ENCODE measurements around the gene CACNA1S.

The CACNA1S gene

DNA sequence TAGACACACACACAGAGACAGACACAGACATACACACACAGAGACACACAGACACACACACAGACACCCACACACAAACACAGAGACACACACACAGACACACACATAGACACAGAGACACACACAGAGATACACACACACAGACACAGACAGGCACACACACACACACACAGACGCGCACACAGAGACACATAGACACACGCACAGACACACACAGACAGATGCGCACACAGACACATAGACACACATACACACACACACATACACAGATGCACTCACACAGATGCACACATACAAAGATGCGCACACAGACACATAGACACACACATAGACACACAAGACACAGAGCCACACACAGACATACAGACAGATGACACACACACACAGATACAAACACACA lies 104.7 kb downstream of the CACNA1S start:
- no peak for DNase-seq

DNA sequence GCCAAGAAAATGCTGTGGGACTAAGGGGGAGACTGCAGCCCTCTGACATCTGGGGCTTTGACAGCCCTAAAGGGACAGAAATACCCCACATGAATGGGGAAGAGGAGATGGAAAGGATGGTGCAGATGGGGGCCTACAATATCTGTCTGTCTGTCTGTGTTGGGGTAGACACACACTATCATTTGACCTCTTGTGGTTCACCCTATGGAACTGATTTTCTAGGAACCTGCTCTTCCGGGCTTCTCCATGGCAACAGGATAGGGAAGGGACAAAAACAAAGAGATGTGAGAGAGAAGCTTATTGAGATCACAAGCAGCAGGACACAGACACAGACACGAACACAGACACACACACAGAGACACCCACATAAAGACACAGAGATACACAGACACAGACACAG lies 105.8 kb downstream of the CACNA1S start:
- no peak for DNase-seq

DNA sequence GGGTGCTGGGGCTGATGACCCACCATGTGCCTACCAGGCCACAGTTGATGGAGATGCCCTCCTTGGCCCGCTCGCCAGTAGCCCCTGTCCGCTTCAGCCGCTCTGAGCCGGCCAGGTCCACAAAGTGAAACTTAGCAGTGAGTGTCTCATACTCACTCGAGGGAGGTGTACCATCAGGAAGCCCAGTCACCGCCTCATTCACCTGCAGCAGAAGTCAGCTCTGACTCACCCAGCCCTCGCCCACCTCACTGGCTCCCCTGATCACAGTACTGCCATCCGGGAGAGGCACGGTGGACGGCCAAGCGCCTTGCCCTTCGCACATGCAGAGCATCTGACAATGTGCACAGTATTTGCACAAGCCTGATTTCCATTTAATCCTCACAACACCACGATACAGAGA lies 107.5 kb downstream of the CACNA1S start:
- no peak for DNase-seq

DNA sequence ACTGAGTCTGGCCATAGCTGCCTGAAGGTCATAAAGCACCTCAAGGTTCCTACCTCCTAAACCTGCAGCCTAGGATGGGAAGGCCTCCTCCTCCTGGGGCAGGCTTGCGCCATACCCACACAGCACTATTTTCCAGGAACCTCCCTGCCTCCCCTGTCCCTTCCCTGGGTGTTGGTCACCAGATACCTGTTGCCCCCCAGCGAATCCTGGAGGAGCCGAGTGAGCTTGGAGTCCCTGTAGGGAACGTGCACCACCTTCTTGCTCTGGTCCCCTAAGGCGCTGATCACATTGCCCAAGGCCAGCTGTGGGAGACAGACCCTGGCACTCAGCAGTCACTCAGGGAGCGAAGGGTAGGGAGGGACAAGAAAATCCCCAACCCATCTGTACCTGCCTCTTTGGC lies 108.1 kb downstream of the CACNA1S start:
- no peak for DNase-seq

DNA sequence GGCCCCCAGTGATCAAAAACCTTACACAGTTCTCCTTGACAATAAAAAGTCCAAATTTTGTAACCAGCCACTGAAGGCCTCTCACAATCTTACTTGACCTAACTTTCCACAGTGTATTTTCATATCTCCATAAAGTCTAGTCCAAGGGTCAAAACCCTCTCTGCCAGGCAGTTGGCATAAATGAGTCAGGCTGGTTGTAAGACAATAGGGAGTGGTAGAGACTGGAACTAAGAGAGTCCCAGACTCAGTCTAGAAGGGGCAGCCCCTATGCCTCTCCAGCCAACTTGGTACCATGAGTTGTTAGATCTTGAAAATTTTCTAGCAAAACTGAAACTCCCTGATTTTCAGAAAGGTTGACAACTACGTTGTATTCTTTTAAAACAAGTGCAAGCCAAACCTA lies 109.7 kb downstream of the CACNA1S start:
- DNase-seq = no peak

DNA sequence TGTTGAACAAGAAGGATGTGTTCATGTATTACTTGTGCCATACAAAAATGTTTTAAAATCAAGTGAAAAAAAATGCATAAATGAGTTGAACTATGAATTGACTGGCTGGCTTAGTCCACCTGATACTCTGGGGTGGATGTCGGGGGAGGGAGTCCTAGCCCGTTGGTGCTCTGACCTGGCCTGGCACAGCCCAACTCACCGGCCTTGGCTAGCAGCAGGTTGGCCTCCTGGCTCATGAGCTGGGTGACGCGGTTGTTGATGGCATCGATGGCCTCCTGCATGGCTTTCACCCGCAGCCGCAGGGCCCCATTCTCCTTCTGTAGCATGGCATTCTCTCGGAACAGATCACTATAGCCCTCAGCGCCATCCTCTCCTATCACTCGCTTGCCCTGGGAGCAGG lies 110.3 kb downstream of the CACNA1S start:
- DNase-seq = no peak

DNA sequence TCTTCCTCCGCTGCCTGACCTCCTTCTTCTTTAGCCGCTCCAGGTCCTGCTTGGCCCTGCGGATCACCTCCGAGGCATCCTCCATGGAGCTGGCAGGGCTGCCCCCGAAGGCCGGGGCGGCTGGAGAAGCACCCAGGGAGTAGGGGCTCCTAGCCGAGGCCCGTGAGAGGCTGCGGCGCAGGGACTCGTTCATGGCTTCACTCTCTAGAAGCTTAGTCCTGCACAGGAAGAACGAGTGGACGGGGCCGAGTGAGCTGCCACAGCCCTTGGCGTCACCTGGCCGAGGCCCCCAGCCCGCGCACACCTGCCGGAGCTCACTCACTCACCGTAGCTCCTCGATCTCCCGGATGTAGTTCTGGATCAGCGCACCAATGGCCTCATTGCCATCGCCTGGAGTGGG lies 111.8 kb downstream of the CACNA1S start:
- no peak for DNase-seq

DNA sequence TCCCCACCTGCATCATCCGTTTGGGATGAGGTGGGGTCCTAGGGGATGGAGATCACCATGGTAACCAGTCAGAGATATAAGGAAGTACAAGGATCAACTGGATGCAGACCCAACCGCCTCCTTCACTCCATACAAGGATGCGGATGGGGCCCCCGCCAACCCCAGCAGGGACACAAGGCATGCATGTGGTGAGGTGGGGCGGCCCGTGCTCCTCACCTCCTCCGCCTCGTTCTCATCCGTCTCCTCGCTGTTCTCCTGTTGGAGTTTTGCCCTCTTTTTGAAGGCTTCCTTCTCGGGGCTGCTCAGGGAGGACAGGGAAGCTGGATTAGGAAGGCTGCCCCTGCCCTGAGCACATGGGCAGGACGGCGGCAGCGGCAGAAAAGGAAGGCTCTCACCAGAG lies 112.6 kb downstream of the CACNA1S start:
- no peak for DNase-seq

DNA sequence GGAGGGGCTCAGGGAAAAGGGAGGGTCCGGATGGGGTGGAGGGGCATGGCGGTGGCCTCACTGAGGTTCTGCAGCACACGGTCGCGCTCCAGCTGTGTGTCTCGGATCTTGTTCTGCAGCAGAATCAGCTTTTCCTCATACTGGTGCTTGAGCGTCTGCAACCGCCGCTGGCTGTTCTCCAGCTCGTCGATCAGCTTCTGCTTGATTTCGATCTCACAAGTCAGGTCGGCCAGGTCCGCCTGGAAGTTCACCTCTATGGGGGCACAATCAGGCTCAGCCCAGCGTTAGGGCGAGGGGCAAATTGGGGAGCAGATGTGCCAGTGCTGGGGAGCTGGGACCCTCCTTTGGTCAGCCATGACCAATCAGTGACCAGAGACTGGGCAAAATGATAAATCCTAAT lies 113.9 kb downstream of the CACNA1S start:
- DNase-seq = no peak

DNA sequence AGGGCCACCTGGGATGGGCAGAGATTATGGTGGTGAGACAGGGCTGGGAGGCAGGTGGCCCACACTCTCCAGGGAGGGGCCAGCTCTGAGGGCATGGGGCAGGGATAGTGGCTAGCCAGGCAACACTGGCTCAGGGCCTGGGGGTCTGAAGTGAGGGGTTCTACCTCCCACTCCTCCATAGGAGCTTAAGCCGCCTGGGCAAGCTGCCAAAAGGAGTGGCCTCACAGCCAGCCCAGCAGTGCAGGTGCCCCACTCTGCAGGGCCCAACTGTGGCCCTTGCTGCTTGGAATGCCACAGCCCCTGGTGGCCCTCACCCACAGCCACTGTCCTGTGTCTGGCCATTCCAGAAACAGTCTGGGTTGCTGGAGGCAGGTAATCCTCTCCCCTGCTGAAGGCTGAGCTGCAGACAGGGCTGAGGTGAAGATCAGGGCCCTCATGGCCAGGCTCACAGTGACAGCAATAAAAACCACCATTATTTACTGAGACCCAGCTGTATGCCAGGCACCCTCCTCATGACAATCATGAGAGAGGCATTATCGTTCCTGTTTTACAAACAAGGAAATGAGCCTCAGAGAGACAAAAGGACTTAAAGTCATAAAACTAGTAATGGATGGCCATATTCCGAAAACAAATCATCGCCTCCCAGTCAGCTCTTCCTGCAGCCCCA lies 119.7 kb downstream of the CACNA1S start:
- no peak for DNase-seq

DNA sequence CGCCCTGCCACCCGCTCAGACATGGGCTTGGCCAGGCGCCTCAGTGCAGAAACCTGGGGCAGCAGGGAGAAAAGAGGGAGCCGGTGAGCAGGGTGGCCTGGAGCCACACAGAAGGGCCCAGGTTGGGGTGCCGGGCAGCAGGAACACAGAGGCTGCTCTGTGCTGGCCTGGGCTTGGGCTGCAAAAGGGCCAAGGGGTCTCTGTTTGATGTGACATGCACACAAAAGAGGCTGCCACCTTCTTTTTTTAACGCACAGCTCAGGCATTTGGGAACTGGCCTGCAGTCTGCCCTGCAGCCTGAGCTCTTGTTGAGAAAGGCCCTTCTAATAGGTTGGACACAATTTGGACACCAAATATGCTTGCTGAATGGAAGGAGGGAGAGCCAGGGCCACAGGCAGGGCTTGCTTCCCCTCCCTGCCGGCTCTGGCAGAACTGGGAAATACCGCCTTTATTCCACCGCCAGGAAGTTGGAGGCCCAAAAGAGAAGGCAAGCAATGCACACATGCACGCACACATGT lies 121.1 kb downstream of the CACNA1S start:
- DNase-seq = no peak

DNA sequence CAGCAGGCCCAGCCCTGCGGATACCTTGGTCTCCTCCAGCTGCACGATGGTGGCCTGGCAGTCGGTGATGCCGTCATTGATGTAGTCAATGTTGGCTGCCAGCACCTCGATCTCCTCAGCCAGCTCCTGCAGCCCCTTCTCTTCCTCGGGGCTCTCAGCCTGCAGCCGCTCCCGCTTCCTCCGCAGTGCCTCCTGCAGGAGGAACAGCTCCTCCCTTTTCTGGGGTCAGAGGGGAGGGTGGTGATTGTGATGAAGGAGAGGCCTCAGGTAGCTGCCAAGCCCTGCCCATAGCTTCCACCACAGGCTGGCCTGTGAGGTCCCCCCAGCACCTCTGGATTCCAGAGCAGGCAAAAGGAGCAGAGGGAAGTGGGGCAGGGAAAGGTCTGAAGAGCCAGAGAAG lies 122.1 kb downstream of the CACNA1S start:
- DNase-seq = no peak
